Omental fat pad (tissue), 4 donors: ENCODE data around the gene SGCG. TPM values are rescaled to one million over a fixed set of nuclear protein-coding genes. Genes with fewer than 3 reads are reported as not detected.

Experiments
- ATAC-seq: fragments of 150-250 bp; one replicate; pipeline ENCODE4 v1.9.1; 2016; ENCODE audit warnings: mild to moderate bottlenecking, moderate library complexity; ENCODE audit not compliant: low FRiP score
- DNase-seq: peaks from one replicate; pipeline ENCODE4 v3.0.0-alpha.2; 2019; ENCODE audit warnings: low spot score
- CTCF ChIP-seq, 3 donors: fragments of 450-650 bp; IDR thresholded peaks; one replicate each; pipeline ENCODE4 v1.5.1; 2016 to 2017; ENCODE audit warnings: antibody characterized with exemption in 3 of 3, mild to moderate bottlenecking in 3 of 3, moderate library complexity in 2 of 3
- total RNA-seq, 4 donors: library from RNA; depleted of rRNA; stranded (reverse); fragments of >200 nt; gene quantifications; one replicate each; pipeline ENCODE4 v1.1.0, GENCODE V29; 2016

The SGCG gene
- total RNA-seq, 4 donors from 2014 or later, result 1.1 to 3.9 (median 2.6) TPM; not detected in 1

GRCh38 chr13:23146811-23147625 is 33.8 kb upstream of the SGCG start:
- DNase-seq (no peak), ATAC-seq (no peak)
- no peak for TF ChIP-seq CTCF (IDR thresholded peaks at IDR 0.05)

GRCh38 chr13:23147827-23148226 is 33.0 kb upstream of the SGCG start:
- ATAC-seq (no peak), DNase-seq (no peak)
- no peak for TF ChIP-seq CTCF (IDR thresholded peaks at IDR 0.05)

- ATAC-seq (no peak), DNase-seq (no peak)
- no peak for TF ChIP-seq CTCF (IDR thresholded peaks at IDR 0.05)
Observed at GRCh38 chr13:23157781-23158180, 23.0 kb upstream of the SGCG start.

- TF ChIP-seq CTCF (IDR thresholded peaks at IDR 0.05), result no peak
- DNase-seq (no peak), ATAC-seq (no peak)
Observed at GRCh38 chr13:23159205-23159759, 21.5 kb upstream of the SGCG start.

- DNase-seq (no peak), ATAC-seq (no peak)
- no peak for TF ChIP-seq CTCF (IDR thresholded peaks at IDR 0.05)
Observed at GRCh38 chr13:23159760-23160637, 20.8 kb upstream of the SGCG start.

- ATAC-seq (no peak), DNase-seq (no peak)
- no peak for TF ChIP-seq CTCF (IDR thresholded peaks at IDR 0.05)
Observed at GRCh38 chr13:23160638-23161480, 19.9 kb upstream of the SGCG start.
